ENCODE results near the gene TTC7B.

TTC7B gene

GRCh38 chr14:90576581-90576980, 239.6 kb downstream of the TTC7B start:
- DNase-seq (ENCODE audit: low spot score), result no peak

GRCh38 chr14:90575781-90576180, 240.4 kb downstream of the TTC7B start:
- no peak for DNase-seq (ENCODE audit: low spot score)

GRCh38 chr14:90575336-90575735, 240.9 kb downstream of the TTC7B start:
- no peak for DNase-seq (ENCODE audit: low spot score)

- DNase-seq (ENCODE audit: low spot score), result no peak
Observed at GRCh38 chr14:90574188-90575131, 241.8 kb downstream of the TTC7B start.

- DNase-seq (ENCODE audit: low spot score), result no peak
Observed at GRCh38 chr14:90573385-90574105, 242.7 kb downstream of the TTC7B start.

GRCh38 chr14:90572441-90573150, 243.6 kb downstream of the TTC7B start:
- DNase-seq (ENCODE audit: low spot score), result no peak

GRCh38 chr14:90571149-90571947, 244.9 kb downstream of the TTC7B start:
- no peak for DNase-seq (ENCODE audit: low spot score)

GRCh38 chr14:90570461-90570860, 245.8 kb downstream of the TTC7B start:
- no peak for DNase-seq (ENCODE audit: low spot score)

GRCh38 chr14:90569606-90570387, 246.4 kb downstream of the TTC7B start:
- DNase-seq (ENCODE audit: low spot score), result no peak

- DNase-seq (ENCODE audit: low spot score), result no peak
Observed at GRCh38 chr14:90569201-90569600, 247.0 kb downstream of the TTC7B start.

GRCh38 chr14:90568405-90568804, 247.8 kb downstream of the TTC7B start:
- no peak for DNase-seq (ENCODE audit: low spot score)

- no peak for DNase-seq (ENCODE audit: low spot score)
Observed at GRCh38 chr14:90567991-90568390, 248.2 kb downstream of the TTC7B start.

- no peak for DNase-seq (ENCODE audit: low spot score)
Observed at GRCh38 chr14:90567191-90567590, 249.0 kb downstream of the TTC7B start.

GRCh38 chr14:90566481-90566880, 249.7 kb downstream of the TTC7B start:
- DNase-seq (ENCODE audit: low spot score), result no peak

GRCh38 chr14:90564496-90564895, 251.7 kb downstream of the TTC7B start:
- no peak for DNase-seq (ENCODE audit: low spot score)

- no peak for DNase-seq (ENCODE audit: low spot score)
Observed at GRCh38 chr14:90562652-90563051, 253.6 kb downstream of the TTC7B start.

- DNase-seq (ENCODE audit: low spot score), result no peak
Observed at GRCh38 chr14:90561920-90562319, 254.3 kb downstream of the TTC7B start.

- no peak for DNase-seq (ENCODE audit: low spot score)
Observed at GRCh38 chr14:90560991-90561390, 255.2 kb downstream of the TTC7B start.

- DNase-seq (ENCODE audit: low spot score), result no peak
Observed at GRCh38 chr14:90560558-90560957, 255.7 kb downstream of the TTC7B start.

GRCh38 chr14:90559811-90560492, 256.3 kb downstream of the TTC7B start:
- no peak for DNase-seq (ENCODE audit: low spot score)
